Hepatocyte (in vitro differentiated cells): ENCODE data around the gene EXOC8. TPM values are rescaled to one million over a fixed set of nuclear protein-coding genes. Genes with fewer than 3 reads are reported as not detected.

ENCODE experiments used
- DNase-seq: peaks from one replicate; pipeline ENCODE4 v3.0.0-alpha.2; 2016; ENCODE audit warnings: low spot score
- H2AFZ ChIP-seq: fragments of 200-600 bp; sonication (generic); 2 replicates; pipeline ENCODE4 v1.6.0; 2016; ENCODE audit warnings: antibody characterized with exemption, mild to moderate bottlenecking
- H3K27ac ChIP-seq: fragments of 200-600 bp; sonication (generic); 2 replicates; pipeline ENCODE4 v1.5.1; 2016; ENCODE audit warnings: mild to moderate bottlenecking
- H3K27me3 ChIP-seq: fragments of 200-600 bp; sonication (generic); 2 replicates; pipeline ENCODE4 v1.6.1; 2016
- H3K36me3 ChIP-seq: fragments of 200-600 bp; sonication (generic); replicated peaks from 2 replicates; pipeline ENCODE4 v1.5.1; 2016; ENCODE audit warnings: low read depth; ENCODE audit not compliant: insufficient read depth
- H3K4me1 ChIP-seq: fragments of 200-600 bp; sonication (generic); 2 replicates; pipeline ENCODE4 v1.5.1; 2016; ENCODE audit warnings: mild to moderate bottlenecking, moderate library complexity; ENCODE audit not compliant: insufficient read depth
- H3K4me2 ChIP-seq: fragments of 200-600 bp; sonication (generic); 2 replicates; pipeline ENCODE4 v1.6.0; 2016
- H3K4me3 ChIP-seq: fragments of 200-600 bp; sonication (generic); 2 replicates; pipeline ENCODE4 v1.5.1; 2016; ENCODE audit warnings: mild to moderate bottlenecking
- H3K79me2 ChIP-seq: fragments of 200-600 bp; sonication (generic); 2 replicates; pipeline ENCODE4 v1.6.0; 2017; ENCODE audit warnings: mild to moderate bottlenecking
- H3K9me2 ChIP-seq: fragments of 200-600 bp; sonication (generic); replicated peaks from 2 replicates; pipeline ENCODE4 v1.6.0; 2017; ENCODE audit warnings: mild to moderate bottlenecking; ENCODE audit not compliant: insufficient read depth
- H3K9me3 ChIP-seq: fragments of 200-600 bp; sonication (generic); 2 replicates; pipeline ENCODE4 v1.5.1; 2016; ENCODE audit warnings: low read depth, mild to moderate bottlenecking
- H4K20me1 ChIP-seq: fragments of 200-600 bp; sonication (generic); 2 replicates; pipeline ENCODE4 v1.6.0; 2016; ENCODE audit warnings: mild to moderate bottlenecking; ENCODE audit not compliant: insufficient read depth, poor library complexity, severe bottlenecking
- EZH2 ChIP-seq: fragments of 200-600 bp; sonication (generic); IDR thresholded peaks from 2 replicates; pipeline ENCODE4 v1.6.1; 2016; ENCODE audit warnings: antibody characterized with exemption, mild to moderate bottlenecking, borderline replicate concordance
- EZH2phosphoT487 ChIP-seq: fragments of 200-600 bp; sonication (generic); IDR thresholded peaks from one replicate; pipeline ENCODE4 v1.6.1; 2018; ENCODE audit warnings: antibody characterized with exemption, mild to moderate bottlenecking, low read depth, moderate library complexity; ENCODE audit not compliant: unreplicated experiment, severe bottlenecking
- WGBS: methylation state at CpG from one replicate; pipeline ENCODE4 v1.1.6; 2016; ENCODE audit warnings: low lambda C conversion rate; ENCODE audit errors: missing lambda C conversion rate; 5-methylcytosine and 5-hydroxymethylcytosine counted together
- polyA plus RNA-seq: library from polyadenylated mRNA; unstranded; fragments of >200 nt; fragmentation: Nextera tagmentation; extraction: Ambion mirVana; gene quantifications from 2 replicates; pipeline ENCODE4 v1.2.1, GENCODE V29; 2016
- total RNA-seq: library from RNA; depleted of rRNA; stranded (reverse); fragments of >200 nt; gene quantifications from 2 replicates; pipeline ENCODE4 v1.2.3, GENCODE V29; 2014
- TF ChIP-seq, protein P1 (sequence below): fragments of 200-600 bp; sonication (generic); IDR thresholded peaks from 2 replicates; pipeline ENCODE4 v1.5.1; 2016; ENCODE audit warnings: antibody characterized with exemption, mild to moderate bottlenecking; ENCODE audit not compliant: poor library complexity

EXOC8 gene
- total and polyA plus RNA-seq, 2 experiments from 2014 or later, result 3.2 to 23.4 TPM

GRCh38 chr1:231284441-231284840 lies 53.2 kb downstream of the EXOC8 start:
- DNase-seq, result no peak
- H3K4me2 ChIP-seq, result no peak overlapping the region
- H3K4me1 ChIP-seq, result no peaks in the 10 kb centered on the region
- no peaks in the 10 kb centered on the region for H3K27me3 ChIP-seq
- no peaks in the 10 kb centered on the region for H3K79me2 ChIP-seq
- no peaks in the 10 kb centered on the region for H3K36me3 ChIP-seq
- no peaks in the 10 kb centered on the region for H4K20me1 ChIP-seq
- no peaks in the 10 kb centered on the region for H3K9me3 ChIP-seq
- H2AFZ ChIP-seq, result no peak overlapping the region
- WGBS, result 93% methylated on average over 6 of the region's 6 CpGs
- no peak for TF ChIP-seq EZH2phosphoT487
- TF ChIP-seq, protein P1, sequence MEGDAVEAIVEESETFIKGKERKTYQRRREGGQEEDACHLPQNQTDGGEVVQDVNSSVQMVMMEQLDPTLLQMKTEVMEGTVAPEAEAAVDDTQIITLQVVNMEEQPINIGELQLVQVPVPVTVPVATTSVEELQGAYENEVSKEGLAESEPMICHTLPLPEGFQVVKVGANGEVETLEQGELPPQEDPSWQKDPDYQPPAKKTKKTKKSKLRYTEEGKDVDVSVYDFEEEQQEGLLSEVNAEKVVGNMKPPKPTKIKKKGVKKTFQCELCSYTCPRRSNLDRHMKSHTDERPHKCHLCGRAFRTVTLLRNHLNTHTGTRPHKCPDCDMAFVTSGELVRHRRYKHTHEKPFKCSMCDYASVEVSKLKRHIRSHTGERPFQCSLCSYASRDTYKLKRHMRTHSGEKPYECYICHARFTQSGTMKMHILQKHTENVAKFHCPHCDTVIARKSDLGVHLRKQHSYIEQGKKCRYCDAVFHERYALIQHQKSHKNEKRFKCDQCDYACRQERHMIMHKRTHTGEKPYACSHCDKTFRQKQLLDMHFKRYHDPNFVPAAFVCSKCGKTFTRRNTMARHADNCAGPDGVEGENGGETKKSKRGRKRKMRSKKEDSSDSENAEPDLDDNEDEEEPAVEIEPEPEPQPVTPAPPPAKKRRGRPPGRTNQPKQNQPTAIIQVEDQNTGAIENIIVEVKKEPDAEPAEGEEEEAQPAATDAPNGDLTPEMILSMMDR, result no peak
- TF ChIP-seq EZH2, result no peak
- H3K4me3 ChIP-seq, result no peak overlapping the region
- H3K27ac ChIP-seq, result no peak overlapping the region
- H3K9me2 ChIP-seq, result no peaks in the 10 kb centered on the region

Other genes starting within 250 kb of the EXOC8 start
- gene TRIM67, start 175.8 kb downstream of the EXOC8 start, total RNA-seq, result 0.12 and 0.13 TPM in 2 replicates
- not detected in 2 replicates for gene TRIM67, start 175.8 kb downstream of the EXOC8 start, polyA plus RNA-seq
- gene GNPAT, start 96.6 kb downstream of the EXOC8 start, total RNA-seq, result 63.9 and 71.6 TPM in 2 replicates
- 38.2 and 40.8 TPM in 2 replicates for gene GNPAT, start 96.6 kb downstream of the EXOC8 start, polyA plus RNA-seq
- gene SPRTN, start 441 bp upstream of the EXOC8 start, total RNA-seq, result 11.2 and 12.5 TPM in 2 replicates
- 7.5 and 12.2 TPM in 2 replicates for gene SPRTN, start 441 bp upstream of the EXOC8 start, polyA plus RNA-seq
- gene EGLN1, start 84.4 kb upstream of the EXOC8 start, total RNA-seq, result 31.4 and 36.5 TPM in 2 replicates
- 18.3 and 20.5 TPM in 2 replicates for gene EGLN1, start 84.4 kb upstream of the EXOC8 start, polyA plus RNA-seq
- 32.3 and 42.2 TPM in 2 replicates for gene TSNAX, start 190.8 kb upstream of the EXOC8 start, total RNA-seq
- gene TSNAX, start 190.8 kb upstream of the EXOC8 start, polyA plus RNA-seq, result 26.8 and 32.5 TPM in 2 replicates